ENCODE measurements around the gene VPS4A. TPM values are rescaled to one million over a fixed set of nuclear protein-coding genes. Genes with fewer than 3 reads are reported as not detected.
"Not testable (repeated sequence)": the region's sequence is repeated elsewhere in the genome, so short reads cannot be mapped to it uniquely, and the experiment has no call there.

VPS4A gene
- total RNA-seq, 1 experiment from 2014 or later, result 27.3 TPM

DNA sequence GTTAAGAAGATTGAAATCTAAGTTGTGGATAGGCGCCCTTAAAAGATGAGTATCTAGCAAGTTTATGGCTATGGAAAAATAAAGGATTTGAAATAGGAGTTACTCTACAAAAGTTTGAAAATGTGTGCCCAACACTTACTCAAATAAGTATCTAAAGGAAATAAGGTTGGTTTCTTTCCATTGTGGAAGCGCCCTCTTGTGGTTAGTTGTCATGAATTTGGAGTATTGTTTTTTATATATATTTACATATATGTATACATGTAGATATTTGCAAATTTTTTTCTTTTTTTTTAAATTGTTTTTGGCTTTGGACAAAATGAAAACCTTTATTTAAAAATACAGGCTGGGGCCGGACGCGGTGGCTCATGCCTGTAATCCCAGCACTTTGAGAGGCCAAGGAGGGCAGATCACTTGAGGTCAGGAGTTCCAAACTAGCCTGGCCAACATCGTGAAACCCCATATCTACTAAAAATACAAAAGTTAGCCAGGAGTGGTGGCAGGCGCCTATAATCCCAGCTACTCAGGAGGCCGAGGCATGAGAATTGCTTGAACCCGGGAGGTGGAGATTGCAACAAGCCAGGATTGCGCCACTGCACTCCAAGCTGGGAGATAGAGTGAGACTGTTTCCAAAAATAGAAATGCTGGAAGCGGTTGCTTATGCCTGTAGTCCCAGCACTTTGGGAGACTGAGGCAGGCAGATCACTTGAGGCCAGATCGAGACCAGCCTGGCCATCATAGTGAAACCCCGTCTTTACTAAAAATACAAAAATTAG is 24.0 kb upstream of the VPS4A start:
- intact Hi-C loops (cut with micrococcal nuclease), result loop anchor here (1.0 kb wide), 2 partner anchors 120 to 137 kb away; no protein-coding TSS in a partner anchor
- Histone ChIP-seq H3K4me3 (ENCODE audit: low read length) (no peak overlapping the region), H3K9me3 (ENCODE audit: low read length) (no peaks in the 10 kb centered on the region), H3K4me2 (ENCODE audit: low read length) (no peak overlapping the region), H3F3A (ENCODE audit: low read length, unreplicated experiment) (no peaks in the 10 kb centered on the region), H2AFZ (ENCODE audit: low read length) (no peak overlapping the region), H3K36me3 (ENCODE audit: low read depth, low read length) (peaks cover 7% of the 10 kb centered on the region; the same call in 1 of the 2 replicates), H3K9me2 (replicated peaks; ENCODE audit: low read length) (no peaks in the 10 kb centered on the region), H3K4me1 (ENCODE audit: insufficient read depth, low read length) (no peaks in the 10 kb centered on the region), H3K9ac (ENCODE audit: low read length) (no peak overlapping the region), H3K79me2 (ENCODE audit: low read length) (no peaks in the 10 kb centered on the region), H4K20me1 (ENCODE audit: low read length) (no peaks in the 10 kb centered on the region), H3K27me3 (ENCODE audit: low read length) (no peaks in the 10 kb centered on the region), H3K27ac (ENCODE audit: low read length) (no peak overlapping the region)
- TF ChIP-seq EZH2 (IDR thresholded peaks at IDR 0.05; ENCODE audit: low read length, unreplicated experiment), result no peak
- TF ChIP-seq, protein P1, sequence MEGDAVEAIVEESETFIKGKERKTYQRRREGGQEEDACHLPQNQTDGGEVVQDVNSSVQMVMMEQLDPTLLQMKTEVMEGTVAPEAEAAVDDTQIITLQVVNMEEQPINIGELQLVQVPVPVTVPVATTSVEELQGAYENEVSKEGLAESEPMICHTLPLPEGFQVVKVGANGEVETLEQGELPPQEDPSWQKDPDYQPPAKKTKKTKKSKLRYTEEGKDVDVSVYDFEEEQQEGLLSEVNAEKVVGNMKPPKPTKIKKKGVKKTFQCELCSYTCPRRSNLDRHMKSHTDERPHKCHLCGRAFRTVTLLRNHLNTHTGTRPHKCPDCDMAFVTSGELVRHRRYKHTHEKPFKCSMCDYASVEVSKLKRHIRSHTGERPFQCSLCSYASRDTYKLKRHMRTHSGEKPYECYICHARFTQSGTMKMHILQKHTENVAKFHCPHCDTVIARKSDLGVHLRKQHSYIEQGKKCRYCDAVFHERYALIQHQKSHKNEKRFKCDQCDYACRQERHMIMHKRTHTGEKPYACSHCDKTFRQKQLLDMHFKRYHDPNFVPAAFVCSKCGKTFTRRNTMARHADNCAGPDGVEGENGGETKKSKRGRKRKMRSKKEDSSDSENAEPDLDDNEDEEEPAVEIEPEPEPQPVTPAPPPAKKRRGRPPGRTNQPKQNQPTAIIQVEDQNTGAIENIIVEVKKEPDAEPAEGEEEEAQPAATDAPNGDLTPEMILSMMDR (conservative IDR thresholded peaks at IDR 0.05; ENCODE audit: low read depth, low read length), result peak; percentile 47
- peak; percentile 24 for ATAC-seq
- ChIA-PET CTCF (interaction anchor here (0.6 to 1.3 kb wide), 2 partner anchors 135 to 143 kb away, joined by 4 to 5 read pairs; no protein-coding TSS in a partner anchor), POLR2A (ENCODE audit: unreplicated experiment) (no interaction called here)
- DNase-seq, result peak; percentile 65
- no TSS peak for BruUV-seq (replicated peaks)

DNA sequence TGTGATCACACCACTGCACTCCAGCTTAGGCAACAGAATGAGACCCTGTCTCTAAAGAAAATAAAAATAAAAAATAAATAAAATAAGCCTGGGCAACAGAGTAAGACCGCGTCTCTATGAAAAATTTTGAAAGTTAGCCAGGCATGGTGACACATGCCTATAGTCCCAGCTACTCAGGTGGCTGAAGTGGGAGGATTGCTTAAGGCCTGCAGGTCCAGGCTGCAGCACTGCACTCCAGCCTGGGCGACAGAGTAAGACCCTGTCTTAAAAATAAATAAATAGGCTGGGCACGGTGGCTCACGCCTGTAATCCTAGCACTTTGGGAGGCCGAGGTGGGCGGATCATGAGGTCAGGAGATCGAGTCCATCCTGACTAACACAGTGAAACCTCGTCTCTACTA is 19.5 kb upstream of the VPS4A start:
- H3K4me3 ChIP-seq (ENCODE audit: low read length); BruUV-seq (replicated peaks); ATAC-seq; H3K36me3 ChIP-seq (ENCODE audit: low read depth, low read length); intact Hi-C loops (cut with micrococcal nuclease); H3K9me3 ChIP-seq (ENCODE audit: low read length); H3K4me1 ChIP-seq (ENCODE audit: insufficient read depth, low read length); H3F3A ChIP-seq (ENCODE audit: low read length, unreplicated experiment); H3K4me2 ChIP-seq (ENCODE audit: low read length); H3K9me2 ChIP-seq (replicated peaks; ENCODE audit: low read length); CTCF ChIA-PET; H3K9ac ChIP-seq (ENCODE audit: low read length); H3K27me3 ChIP-seq (ENCODE audit: low read length); H3K79me2 ChIP-seq (ENCODE audit: low read length); POLR2A ChIA-PET (ENCODE audit: unreplicated experiment); H4K20me1 ChIP-seq (ENCODE audit: low read length); H3K27ac ChIP-seq (ENCODE audit: low read length); DNase-seq; H2AFZ ChIP-seq (ENCODE audit: low read length): not testable (repeated sequence)

DNA sequence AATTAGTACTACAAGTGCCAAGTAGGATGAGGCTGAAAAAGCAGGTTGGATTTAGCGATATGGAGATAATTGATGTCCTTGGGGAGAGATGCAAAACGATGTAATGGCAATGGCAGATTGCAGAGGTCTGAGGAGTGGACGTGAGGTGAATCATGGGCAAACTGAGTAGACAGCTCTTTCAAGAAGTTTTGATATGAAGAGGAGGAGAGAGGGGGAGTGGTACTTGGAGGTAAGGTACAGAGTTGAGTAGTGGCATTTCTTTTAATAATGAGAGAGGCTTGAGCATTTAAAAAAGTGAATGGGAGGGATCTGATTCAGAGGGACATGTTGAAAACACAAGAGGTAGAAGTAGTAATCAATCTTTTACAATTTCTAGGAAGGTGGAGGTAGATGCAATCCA is 17.7 kb upstream of the VPS4A start:
- Histone ChIP-seq H3K27me3 (ENCODE audit: low read length) (no peaks in the 10 kb centered on the region), H4K20me1 (ENCODE audit: low read length) (no peaks in the 10 kb centered on the region), H3K4me3 (ENCODE audit: low read length) (no peak overlapping the region), H3K36me3 (ENCODE audit: low read depth, low read length) (0 out of 2 replicates have a peak, but pooled peaks cover 4% of the 10 kb centered on the region), H3K9me3 (ENCODE audit: low read length) (no peaks in the 10 kb centered on the region), H3K9ac (ENCODE audit: low read length) (no peak overlapping the region), H3F3A (ENCODE audit: low read length, unreplicated experiment) (no peaks in the 10 kb centered on the region), H3K27ac (ENCODE audit: low read length) (no peak overlapping the region), H2AFZ (ENCODE audit: low read length) (no peak overlapping the region), H3K4me2 (ENCODE audit: low read length) (no peak overlapping the region), H3K4me1 (ENCODE audit: insufficient read depth, low read length) (no peaks in the 10 kb centered on the region), H3K9me2 (replicated peaks; ENCODE audit: low read length) (no peaks in the 10 kb centered on the region), H3K79me2 (ENCODE audit: low read length) (no peaks in the 10 kb centered on the region)
- ChIA-PET POLR2A (ENCODE audit: unreplicated experiment) (no interaction called here), CTCF (no interaction called here)
- DNase-seq (no peak), ATAC-seq (no peak)
- intact Hi-C loops (cut with micrococcal nuclease), result no loop called here
- BruUV-seq (replicated peaks), result no TSS peak
- TF ChIP-seq, protein P1 (conservative IDR thresholded peaks at IDR 0.05; ENCODE audit: low read depth, low read length), result no peak
- no peak for TF ChIP-seq EZH2phosphoT487 (IDR thresholded peaks at IDR 0.05; ENCODE audit: borderline replicate concordance, low read length)
- TF ChIP-seq EZH2 (IDR thresholded peaks at IDR 0.05; ENCODE audit: low read length, unreplicated experiment), result no peak
